GM12892 (cell line): ENCODE results near the gene ABCC4.
A peak's percentile ranks its signal among the peaks of the same experiment; 100 is the strongest.
"Not testable (repeated sequence)": the region's sequence is repeated elsewhere in the genome, so short reads cannot be mapped to it uniquely, and the experiment has no call there.

ENCODE experiments used
- DNase-seq: peaks from one replicate; pipeline ENCODE4 v3.0.0; 2011; ENCODE audit not compliant: insufficient read length
- FAIRE-seq: peaks from 2 replicates; lab custom pipeline; 2011; peaks lifted over from hg19 to GRCh38; lab: Jason Lieb, UNC
- POLR2A ChIP-seq: IDR thresholded peaks from 2 replicates; pipeline ENCODE4 v1.6.1; 2011; ENCODE audit warnings: low read depth, low read length, control low read depth
- POLR2AphosphoS5 ChIP-seq: IDR thresholded peaks from 2 replicates; pipeline ENCODE4 v1.6.1; 2011; ENCODE audit warnings: low read depth, low read length, control low read depth
- TAF1 ChIP-seq: IDR thresholded peaks from 2 replicates; pipeline ENCODE4 v1.6.1; 2011; ENCODE audit warnings: low read depth, mild to moderate bottlenecking, control low read depth, low read length, borderline replicate concordance

ABCC4 gene

DNA sequence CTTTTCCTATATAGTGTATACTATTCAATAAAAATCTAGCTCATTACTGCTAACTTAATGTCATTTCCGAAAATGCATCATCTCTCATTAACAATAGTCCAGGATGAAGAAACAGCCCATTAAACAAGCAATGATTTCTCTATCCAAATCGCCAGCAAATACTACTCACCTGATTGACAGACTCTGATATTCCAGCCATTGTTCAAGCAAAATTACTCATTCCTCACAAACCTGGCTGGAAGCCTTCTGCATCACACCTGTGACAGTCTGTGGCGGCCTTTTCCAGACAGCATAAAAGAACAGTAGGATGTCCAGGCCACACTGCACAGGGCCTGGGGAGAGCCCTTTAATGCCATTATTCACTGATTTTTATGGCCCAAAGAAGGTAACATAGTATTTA is 115.9 kb downstream of the ABCC4 start:
- FAIRE-seq (no peak), DNase-seq (no peak)
- TF ChIP-seq POLR2A, result no peak
- TF ChIP-seq POLR2AphosphoS5, result no peak
- no peak for TF ChIP-seq TAF1

- TF ChIP-seq POLR2A, result no peak
Observed at GRCh38 chr13:95184317-95184716, 116.9 kb downstream of the ABCC4 start.

DNA sequence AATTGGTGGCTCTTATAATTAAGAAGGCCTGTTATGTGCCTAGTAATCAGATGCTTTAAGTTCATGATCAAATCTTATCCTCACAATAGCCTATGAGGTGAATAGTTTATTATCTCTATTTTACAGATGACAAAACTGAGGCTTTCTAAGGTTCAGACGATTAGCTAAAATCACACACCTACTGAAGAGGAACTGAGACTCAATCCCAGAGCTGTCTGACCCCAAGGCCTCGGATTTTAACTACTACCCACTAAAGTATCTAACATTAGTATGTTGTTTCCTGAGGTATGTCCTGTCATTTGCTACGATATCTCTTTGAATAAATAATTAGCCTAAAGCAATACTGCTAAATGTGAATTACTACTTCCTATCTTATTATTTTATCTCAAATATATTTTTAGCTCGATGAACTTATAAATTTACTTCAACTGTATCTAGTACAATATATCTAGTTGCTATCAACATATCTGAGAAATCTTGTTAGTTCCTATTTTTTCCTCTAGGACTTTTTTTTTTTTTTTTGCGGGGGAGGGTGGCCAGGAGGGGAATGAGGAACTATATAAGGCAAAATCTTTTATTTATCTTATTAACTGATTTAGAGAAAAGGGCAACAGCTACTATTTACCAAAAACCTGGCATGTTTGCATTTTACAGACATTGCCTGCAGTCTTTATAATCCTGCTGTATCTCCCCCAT is 118.5 kb downstream of the ABCC4 start:
- FAIRE-seq, result no peak
- peak; percentile 21 for DNase-seq
- TF ChIP-seq POLR2A, result no peak
- no peak for TF ChIP-seq POLR2AphosphoS5
- TF ChIP-seq TAF1, result no peak

More at GRCh38 chr13:95184317-95184716, 116.9 kb downstream of the ABCC4 start:
- DNase-seq, result no peak
- no peak for FAIRE-seq

GRCh38 chr13:95181586-95181985 is 119.7 kb downstream of the ABCC4 start:
- DNase-seq (no peak), FAIRE-seq (peak; percentile 96)
- TF ChIP-seq TAF1 (no peak), POLR2A (no peak), POLR2AphosphoS5 (no peak)

- no peak for TF ChIP-seq TAF1
- TF ChIP-seq POLR2A, result no peak
- no peak for TF ChIP-seq POLR2AphosphoS5
- DNase-seq (no peak), FAIRE-seq (peak; percentile 78)
Observed at GRCh38 chr13:95180513-95181245, 120.6 kb downstream of the ABCC4 start.

DNA sequence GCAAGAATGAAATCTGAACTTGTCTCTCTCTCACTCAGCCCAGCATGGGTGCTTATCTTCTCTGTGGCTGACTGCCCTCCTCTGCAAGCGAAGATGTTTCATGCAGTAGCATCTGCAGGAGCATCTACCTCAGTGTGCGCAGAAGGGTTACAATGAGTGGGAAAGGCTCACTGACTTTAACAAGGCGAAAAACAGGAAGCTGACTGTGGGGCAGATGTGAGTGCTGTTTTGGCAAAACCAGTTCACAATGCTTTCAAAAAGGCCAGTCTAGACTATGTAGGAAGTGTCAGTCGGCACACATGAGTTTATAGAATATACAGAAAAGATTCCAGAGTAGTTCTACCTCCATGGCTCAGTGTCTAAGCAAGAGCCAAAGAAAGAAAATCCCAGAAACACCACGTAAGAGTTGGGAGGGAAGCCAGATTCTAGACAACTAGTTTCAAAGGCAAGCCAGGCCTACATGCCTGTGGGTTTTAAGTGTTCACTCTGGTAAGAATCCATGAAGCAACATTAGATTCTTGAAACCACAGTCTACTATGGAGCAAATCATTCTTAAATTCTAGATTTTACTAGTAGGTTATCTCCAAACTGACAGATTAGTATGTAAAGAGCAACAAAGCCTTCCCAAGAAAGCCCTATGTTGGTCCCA is 124.5 kb downstream of the ABCC4 start:
- FAIRE-seq (no peak), DNase-seq (no peak)
- no peak for TF ChIP-seq POLR2AphosphoS5
- TF ChIP-seq TAF1, result no peak
- TF ChIP-seq POLR2A, result no peak

GRCh38 chr13:95174517-95174916 is 126.7 kb downstream of the ABCC4 start:
- FAIRE-seq (no peak), DNase-seq (no peak)
- TF ChIP-seq TAF1 (no peak), POLR2AphosphoS5 (no peak), POLR2A (no peak)

DNA sequence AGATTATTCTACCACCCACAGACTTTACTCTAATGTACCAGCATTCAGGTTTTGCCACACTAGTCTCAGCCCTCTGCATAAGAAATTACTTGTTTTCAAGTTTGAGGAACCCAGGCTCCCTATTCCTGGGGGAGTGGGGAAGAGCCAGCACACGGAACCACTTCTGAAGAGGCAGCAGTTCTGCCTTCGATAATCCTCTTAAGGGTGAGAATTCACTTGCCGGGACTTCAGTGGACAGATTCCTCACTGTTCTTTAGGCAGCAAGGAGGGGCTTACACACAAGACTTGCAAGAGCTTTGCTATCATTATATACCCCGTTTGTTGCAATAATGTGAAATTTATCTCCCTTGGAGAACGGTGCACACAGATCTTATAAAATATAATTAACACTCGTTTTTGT is 133.1 kb downstream of the ABCC4 start:
- FAIRE-seq, result no peak
- TF ChIP-seq POLR2A (no peak), TAF1 (no peak), POLR2AphosphoS5 (no peak)
- DNase-seq, result no peak

- not testable (repeated sequence) for DNase-seq, FAIRE-seq
Observed at GRCh38 chr13:95167003-95167402, 134.2 kb downstream of the ABCC4 start.

- no peak for FAIRE-seq
- DNase-seq, result no peak
- TF ChIP-seq TAF1 (no peak), POLR2A (no peak), POLR2AphosphoS5 (no peak)
Observed at GRCh38 chr13:95164830-95165229, 136.4 kb downstream of the ABCC4 start.

DNA sequence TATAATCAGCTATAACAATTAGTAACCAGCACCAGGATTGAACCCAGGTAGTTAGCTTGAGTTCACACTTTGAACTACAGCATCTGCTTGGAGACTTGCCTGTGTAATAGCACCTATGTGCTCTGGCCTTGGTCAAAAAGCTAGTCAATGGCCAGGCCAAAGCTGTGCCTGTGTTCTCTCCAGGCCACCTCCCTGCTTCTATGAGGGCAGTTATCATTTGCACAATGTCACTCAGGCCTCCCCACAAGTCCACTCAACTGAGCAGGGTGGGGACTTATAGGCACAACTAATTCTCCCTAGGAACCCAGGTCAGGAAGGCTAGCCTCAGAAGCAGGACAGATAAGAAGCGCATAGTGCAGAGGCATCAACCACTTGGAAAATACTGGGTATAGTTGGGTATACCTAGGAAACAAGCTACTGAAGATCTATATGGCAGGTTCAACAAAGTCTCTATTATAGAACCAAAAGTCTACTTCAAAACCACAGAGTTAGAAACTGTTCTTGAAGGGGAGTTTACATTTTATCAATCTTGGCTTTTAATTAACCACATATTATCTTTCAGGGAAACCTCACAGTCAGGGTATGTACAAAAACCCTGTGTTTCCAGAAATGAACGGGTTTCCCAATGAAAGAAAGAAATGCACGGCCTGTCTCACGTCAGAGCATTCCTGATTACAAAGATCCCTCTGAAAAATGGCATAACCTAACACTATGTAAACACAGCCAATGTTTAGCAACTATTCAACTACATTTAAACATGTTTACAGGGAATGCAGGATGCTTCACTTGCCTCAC is 140.9 kb downstream of the ABCC4 start:
- no peak for TF ChIP-seq POLR2AphosphoS5
- TF ChIP-seq POLR2A, result no peak
- no peak for TF ChIP-seq TAF1
- no peak for DNase-seq
- no peak for FAIRE-seq

DNA sequence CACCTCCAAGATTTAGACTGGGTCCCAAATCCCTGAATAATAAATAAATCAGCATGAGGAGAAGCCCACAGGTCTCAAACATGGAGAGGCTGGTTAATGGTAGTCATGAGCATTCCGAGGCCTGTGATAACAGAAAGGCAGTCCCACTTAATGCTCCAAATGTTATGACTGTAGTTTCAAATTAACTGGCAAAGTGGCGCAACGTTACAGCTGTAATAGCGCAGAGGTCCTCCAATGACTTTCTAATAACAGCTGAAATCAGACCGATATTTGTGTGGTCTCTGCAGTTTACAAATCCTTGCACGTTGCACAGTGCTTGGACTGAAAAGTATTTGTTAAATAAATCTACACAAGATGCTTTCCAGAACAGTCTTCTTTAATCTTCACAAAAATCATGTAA is 141.8 kb downstream of the ABCC4 start:
- DNase-seq (no peak), FAIRE-seq (no peak)
- no peak for TF ChIP-seq POLR2AphosphoS5
- TF ChIP-seq TAF1, result no peak
- no peak for TF ChIP-seq POLR2A
